Calu3 (cell line): ENCODE data around the gene SZRD1. TPM values are rescaled to one million over a fixed set of nuclear protein-coding genes. Genes with fewer than 3 reads are reported as not detected.

Source experiments
- BruUV-seq: library from RNA; stranded (reverse); fragments of 400-500 nt; replicated peaks from 2 replicates; lab custom pipeline; 2021; lab: Mats Ljungman, UMichigan
- CTCF ChIA-PET: fragments of 300-600 bp; sonication (Branson Sonifier 250); formaldehyde crosslinking; loops from one replicate; lab custom pipeline; 2022; ENCODE audit warnings: antibody characterized with exemption; lab: Charles Lee
- DNase-seq: peaks from one replicate; pipeline ENCODE4 v3.0.0; 2022
- H3K27ac Mint-ChIP-seq: one replicate; pipeline ENCODE4 v1.8.0; 2022; ENCODE audit warnings: mixed read lengths; ENCODE audit not compliant: unreplicated experiment
- H3K27me3 Mint-ChIP-seq: one replicate; pipeline ENCODE4 v1.8.0; 2022; ENCODE audit warnings: mixed read lengths; ENCODE audit not compliant: unreplicated experiment
- H3K36me3 Mint-ChIP-seq: one replicate; pipeline ENCODE4 v1.8.0; 2022; ENCODE audit warnings: mild to moderate bottlenecking, moderate library complexity, mixed read lengths; ENCODE audit not compliant: insufficient read depth, unreplicated experiment
- H3K4me1 Mint-ChIP-seq: one replicate; pipeline ENCODE4 v1.8.0; 2022; ENCODE audit warnings: mild to moderate bottlenecking, low read depth, mixed read lengths; ENCODE audit not compliant: unreplicated experiment
- H3K4me3 Mint-ChIP-seq: one replicate; pipeline ENCODE4 v1.8.0; 2022; ENCODE audit warnings: mild to moderate bottlenecking, low read depth, moderate library complexity, mixed read lengths; ENCODE audit not compliant: unreplicated experiment
- H3K9me3 Mint-ChIP-seq: one replicate; pipeline ENCODE4 v1.8.0; 2022; ENCODE audit warnings: low read depth, mixed read lengths; ENCODE audit not compliant: unreplicated experiment
- intact Hi-C: fragments of 100-400 bp; cut with micrococcal nuclease; formaldehyde crosslinking; loops from one replicate; pipeline ENCODE4 v1.10.0; 2022; ENCODE audit not compliant: unreplicated experiment
- total RNA-seq: library from RNA; stranded (reverse); gene quantifications from 2 replicates; pipeline ENCODE4 v1.2.3, GENCODE V29; 2022
- TF ChIP-seq, protein P1 (sequence below): fragments of 200-600 bp; IDR thresholded peaks from one replicate; pipeline ENCODE4 v1.8.0; 2022; ENCODE audit warnings: antibody characterized with exemption; ENCODE audit not compliant: unreplicated experiment

SZRD1 gene
- total RNA-seq, 1 experiment from 2014 or later: 95.9 TPM

DNA sequence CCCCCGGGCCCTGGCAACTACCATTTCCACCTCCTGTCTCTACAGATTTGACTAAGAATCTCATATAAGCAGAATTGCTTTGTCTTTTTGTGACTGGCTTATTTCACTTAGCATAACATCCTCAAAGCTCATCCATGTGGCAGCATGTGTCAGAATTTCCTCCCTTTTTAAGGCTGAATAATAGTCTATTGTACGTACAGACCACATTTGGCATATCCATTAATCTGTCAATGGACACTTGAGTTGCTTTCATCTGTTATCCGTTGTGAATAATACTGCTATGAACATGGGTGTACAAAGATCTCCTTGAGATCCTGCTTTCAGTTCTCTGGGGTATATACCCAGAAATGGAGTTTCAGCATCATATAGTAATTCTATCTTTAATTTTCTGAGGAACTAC is 46.1 kb downstream of the SZRD1 start:
- Mint-ChIP-seq H3K36me3 (peaks cover 5% of the 10 kb centered on the region), H3K27ac (no peak overlapping the region), H3K4me3 (no peak overlapping the region), H3K4me1 (no peaks in the 10 kb centered on the region), H3K27me3 (peaks cover 54% of the 10 kb centered on the region), H3K9me3 (no peaks in the 10 kb centered on the region)
- TF ChIP-seq, protein P1, sequence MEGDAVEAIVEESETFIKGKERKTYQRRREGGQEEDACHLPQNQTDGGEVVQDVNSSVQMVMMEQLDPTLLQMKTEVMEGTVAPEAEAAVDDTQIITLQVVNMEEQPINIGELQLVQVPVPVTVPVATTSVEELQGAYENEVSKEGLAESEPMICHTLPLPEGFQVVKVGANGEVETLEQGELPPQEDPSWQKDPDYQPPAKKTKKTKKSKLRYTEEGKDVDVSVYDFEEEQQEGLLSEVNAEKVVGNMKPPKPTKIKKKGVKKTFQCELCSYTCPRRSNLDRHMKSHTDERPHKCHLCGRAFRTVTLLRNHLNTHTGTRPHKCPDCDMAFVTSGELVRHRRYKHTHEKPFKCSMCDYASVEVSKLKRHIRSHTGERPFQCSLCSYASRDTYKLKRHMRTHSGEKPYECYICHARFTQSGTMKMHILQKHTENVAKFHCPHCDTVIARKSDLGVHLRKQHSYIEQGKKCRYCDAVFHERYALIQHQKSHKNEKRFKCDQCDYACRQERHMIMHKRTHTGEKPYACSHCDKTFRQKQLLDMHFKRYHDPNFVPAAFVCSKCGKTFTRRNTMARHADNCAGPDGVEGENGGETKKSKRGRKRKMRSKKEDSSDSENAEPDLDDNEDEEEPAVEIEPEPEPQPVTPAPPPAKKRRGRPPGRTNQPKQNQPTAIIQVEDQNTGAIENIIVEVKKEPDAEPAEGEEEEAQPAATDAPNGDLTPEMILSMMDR: no peak
- no peak for DNase-seq
- CTCF ChIA-PET: no interaction called here
- BruUV-seq: no TSS peak
- intact Hi-C loops: no loop called here

DNA sequence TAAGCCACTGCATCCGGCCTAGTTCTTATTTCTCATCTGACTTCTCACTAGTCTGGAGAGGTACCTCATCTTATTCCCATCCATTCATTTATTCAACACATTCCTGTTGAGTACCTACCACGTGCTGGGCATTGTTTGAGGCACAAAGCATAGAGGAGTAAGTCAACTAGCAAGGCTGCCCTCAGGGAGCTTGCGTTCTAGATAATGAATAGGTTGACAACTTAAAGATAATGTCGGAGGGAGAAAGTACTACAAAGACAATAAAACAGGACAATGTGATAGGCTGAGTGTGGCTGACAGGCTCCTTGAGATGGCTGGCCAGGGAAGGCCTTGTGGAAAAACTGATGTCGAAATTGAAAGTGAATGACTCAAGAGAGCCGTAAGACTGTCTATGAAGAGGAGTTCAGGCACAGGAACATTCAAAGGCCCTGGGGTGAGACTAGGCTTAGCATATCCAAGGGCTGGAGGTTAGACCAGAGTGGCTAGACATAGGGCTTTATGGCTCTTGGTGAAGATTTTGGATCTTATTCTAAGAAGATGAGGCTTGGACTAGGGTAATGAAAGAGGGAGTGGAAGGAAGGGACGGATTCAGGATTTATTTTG is 51.9 kb downstream of the SZRD1 start:
- TF ChIP-seq, protein P1: no peak
- CTCF ChIA-PET: no interaction called here
- no peaks in the 10 kb centered on the region for H3K4me1 Mint-ChIP-seq

GRCh38 chr1:16420424-16421118 is 53.5 kb downstream of the SZRD1 start:
- Mint-ChIP-seq H3K9me3 (no peaks in the 10 kb centered on the region), H3K4me3 (no peak overlapping the region), H3K27ac (no peak overlapping the region), H3K4me1 (no peaks in the 10 kb centered on the region), H3K36me3 (peaks cover 5% of the 10 kb centered on the region), H3K27me3 (peaks cover 30% of the 10 kb centered on the region)
- intact Hi-C loops: no loop called here
- CTCF ChIA-PET: no interaction called here
- DNase-seq: no peak
- TF ChIP-seq, protein P1: no peak
- no TSS peak for BruUV-seq

More for the DNA sequence above, 51.9 kb downstream of the SZRD1 start:
- H3K27ac Mint-ChIP-seq: no peak overlapping the region
- H3K9me3 Mint-ChIP-seq: no peaks in the 10 kb centered on the region
- no peak overlapping the region for H3K4me3 Mint-ChIP-seq
- intact Hi-C loops: no loop called here
- H3K36me3 Mint-ChIP-seq: peaks cover 4% of the 10 kb centered on the region
- H3K27me3 Mint-ChIP-seq: peaks cover 30% of the 10 kb centered on the region
- no peak for DNase-seq
- BruUV-seq: no TSS peak

GRCh38 chr1:16421201-16421600 is 54.2 kb downstream of the SZRD1 start:
- Mint-ChIP-seq H3K27me3 (peaks cover 30% of the 10 kb centered on the region), H3K4me1 (no peaks in the 10 kb centered on the region), H3K36me3 (peaks cover 5% of the 10 kb centered on the region), H3K4me3 (no peak overlapping the region), H3K27ac (no peak overlapping the region), H3K9me3 (no peaks in the 10 kb centered on the region)
- CTCF ChIA-PET: no interaction called here
- BruUV-seq: no TSS peak
- intact Hi-C loops: no loop called here
- TF ChIP-seq, protein P1: no peak
- DNase-seq: no peak
